Mammary epithelial cell (primary cell): ENCODE results near the gene ATE1.

Experiments
- CTCF ChIP-seq, 2 donors: IDR thresholded peaks in 1 of 2; conservative IDR thresholded peaks in 1 of 2; 2 replicates each; pipeline ENCODE4 v1.5.1; 2011 to 2012; ENCODE audit warnings: inconsistent platforms in 2 of 2, low read length in 2 of 2, mild to moderate bottlenecking in 2 of 2, control low read depth in 1 of 2, low read depth in 1 of 2; ENCODE audit not compliant: insufficient read depth in 1 of 2; ENCODE audit errors: extremely low read depth in 1 of 2
- EZH2 ChIP-seq: IDR thresholded peaks from 2 replicates; pipeline ENCODE4 v1.6.1; 2012; ENCODE audit warnings: low read length, inconsistent platforms, borderline replicate concordance

- TF ChIP-seq CTCF (conservative IDR thresholded peaks at IDR 0.05 in 1 of 2, IDR thresholded peaks at IDR 0.05 in 1 of 2; ENCODE audit: extremely low read depth in 1 of 2, insufficient read depth in 1 of 2, low read depth in 1 of 2, low read length in 2 of 2) (no peak), EZH2 (no peak)
These were observed 38.2 kb upstream of the ATE1 start for GRCh38 chr10:121965996-121966395.
